Thyroid gland (tissue), 4 donors: ENCODE measurements around the gene PDE8A. TPM values are rescaled to one million over a fixed set of nuclear protein-coding genes. Genes with fewer than 3 reads are reported as not detected.

Experiments
- DNase-seq, 2 donors: peaks; one replicate each; pipeline ENCODE4 v3.0.0-alpha.2; 2019
- H3K27ac ChIP-seq, 3 donors: fragments of 200-600 bp; sonication (generic); 1 replicate in 2 of 3; 2 replicates in 1 of 3; pipeline ENCODE4 v1.5.1; 2016 to 2019; ENCODE audit warnings: mild to moderate bottlenecking in 1 of 3, moderate library complexity in 1 of 3
- H3K27me3 ChIP-seq: fragments of 200-600 bp; sonication (generic); one replicate; pipeline ENCODE4 v1.5.1; 2019
- H3K36me3 ChIP-seq, 2 donors: fragments of 200-600 bp; sonication (generic); one replicate each; pipeline ENCODE4 v1.5.1; 2016 to 2019
- H3K4me1 ChIP-seq, 2 donors: fragments of 200-600 bp; sonication (generic); one replicate each; pipeline ENCODE4 v1.5.1; 2017 to 2019
- H3K4me3 ChIP-seq, 3 donors: fragments of 200-600 bp; sonication (generic); replicated peaks in 1 of 3; 1 replicate in 2 of 3; 2 replicates in 1 of 3; pipeline ENCODE4 v1.5.1; 2016; ENCODE audit warnings: mild to moderate bottlenecking in 1 of 3
- H3K9me3 ChIP-seq: fragments of 200-600 bp; sonication (generic); one replicate; pipeline ENCODE4 v1.5.1; 2017
- POLR2A ChIP-seq, 2 donors: fragments of 450-650 bp; IDR thresholded peaks; one replicate each; pipeline ENCODE4 v1.6.1; 2017; ENCODE audit warnings: antibody characterized with exemption in 2 of 2, mild to moderate bottlenecking in 2 of 2, moderate library complexity in 1 of 2
- WGBS, 2 donors: methylation state at CpG; one replicate each; pipeline ENCODE4 v1.1.5; 2017; 5-methylcytosine and 5-hydroxymethylcytosine counted together
- intact Hi-C: fragments of 100-400 bp; cut with DNase I; formaldehyde crosslinking; loops from one replicate; pipeline ENCODE4 v1.15.1; 2023
- total RNA-seq, 4 donors: library from RNA; depleted of rRNA; stranded (reverse); fragments of >200 nt; gene quantifications; one replicate each; pipeline ENCODE4 v1.2.3, GENCODE V29; 2016
- TF ChIP-seq, protein P1 (sequence below), 6 experiments: fragments of 200-600 bp in 3 of 6; fragments of 450-650 bp in 3 of 6; sonication (generic) in 3 of 6; IDR thresholded peaks; one replicate each; pipeline ENCODE4 v1.5.1; 2016 to 2019; ENCODE audit warnings: antibody characterized with exemption in 6 of 6, mild to moderate bottlenecking in 2 of 6, inconsistent platforms in 1 of 6, moderate library complexity in 1 of 6

PDE8A gene
- total RNA-seq, 4 donors from 2014 or later = 31.6 to 52.1 (median 35.2) TPM

DNA sequence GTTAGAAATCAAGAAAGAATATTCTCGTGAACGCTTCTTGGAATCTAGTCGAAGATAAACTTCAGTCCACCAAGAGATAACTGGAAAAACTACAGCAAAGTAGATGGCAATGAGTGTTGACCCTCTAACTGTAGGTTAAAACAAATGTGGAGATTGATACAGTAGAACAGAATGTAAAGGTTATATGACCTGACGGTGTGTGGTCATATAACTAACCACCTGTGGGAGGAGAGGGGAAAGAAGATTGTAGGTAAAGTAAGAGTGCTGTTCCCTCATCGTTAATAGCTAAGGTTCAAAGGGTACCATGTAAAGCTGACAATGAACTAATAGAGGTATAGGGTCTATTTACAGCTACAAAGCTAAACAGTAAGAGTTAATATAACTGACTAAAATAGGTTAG, 52.6 kb downstream of the PDE8A start:
- intact Hi-C loops = no loop called here
- Histone ChIP-seq H3K27ac (no peak overlapping the region), H3K4me1 (peaks cover 6 to 29% of the 10 kb centered on the region in 2 donors), H3K27me3 (no peaks in the 10 kb centered on the region), H3K4me3 (no peak overlapping the region), H3K36me3 (no peaks in the 10 kb centered on the region), H3K9me3 (no peaks in the 10 kb centered on the region)
- TF ChIP-seq, protein P1, sequence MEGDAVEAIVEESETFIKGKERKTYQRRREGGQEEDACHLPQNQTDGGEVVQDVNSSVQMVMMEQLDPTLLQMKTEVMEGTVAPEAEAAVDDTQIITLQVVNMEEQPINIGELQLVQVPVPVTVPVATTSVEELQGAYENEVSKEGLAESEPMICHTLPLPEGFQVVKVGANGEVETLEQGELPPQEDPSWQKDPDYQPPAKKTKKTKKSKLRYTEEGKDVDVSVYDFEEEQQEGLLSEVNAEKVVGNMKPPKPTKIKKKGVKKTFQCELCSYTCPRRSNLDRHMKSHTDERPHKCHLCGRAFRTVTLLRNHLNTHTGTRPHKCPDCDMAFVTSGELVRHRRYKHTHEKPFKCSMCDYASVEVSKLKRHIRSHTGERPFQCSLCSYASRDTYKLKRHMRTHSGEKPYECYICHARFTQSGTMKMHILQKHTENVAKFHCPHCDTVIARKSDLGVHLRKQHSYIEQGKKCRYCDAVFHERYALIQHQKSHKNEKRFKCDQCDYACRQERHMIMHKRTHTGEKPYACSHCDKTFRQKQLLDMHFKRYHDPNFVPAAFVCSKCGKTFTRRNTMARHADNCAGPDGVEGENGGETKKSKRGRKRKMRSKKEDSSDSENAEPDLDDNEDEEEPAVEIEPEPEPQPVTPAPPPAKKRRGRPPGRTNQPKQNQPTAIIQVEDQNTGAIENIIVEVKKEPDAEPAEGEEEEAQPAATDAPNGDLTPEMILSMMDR (IDR thresholded peaks at IDR 0.05) = no peak
- TF ChIP-seq POLR2A (IDR thresholded peaks at IDR 0.05) = no peak
- DNase-seq = no peak
- WGBS, 2 donors = 94% methylated on average over 5 of the region's 5 CpGs

DNA sequence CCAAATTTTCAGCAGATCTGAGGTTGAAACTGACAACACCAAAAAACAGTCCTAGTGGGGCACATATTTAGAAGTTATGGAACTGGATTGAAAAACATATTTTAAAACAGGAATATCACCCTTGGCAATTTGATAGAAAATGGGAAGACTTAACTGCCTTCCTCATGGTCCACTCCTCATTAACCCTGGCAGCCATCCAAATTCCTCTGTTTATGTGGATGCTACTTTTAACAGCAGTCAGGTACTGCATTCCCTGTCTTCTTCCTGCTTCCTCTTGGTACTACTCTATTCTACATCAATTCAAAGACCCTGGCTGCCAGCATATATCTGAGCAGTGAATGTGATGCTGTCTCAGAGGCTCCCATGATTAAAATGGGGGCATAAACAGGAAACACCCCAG, 54.3 kb downstream of the PDE8A start:
- H3K9me3 ChIP-seq = no peaks in the 10 kb centered on the region
- peaks cover 0 to 17% of the 10 kb centered on the region in 2 donors for H3K4me1 ChIP-seq
- DNase-seq = no peak
- H3K36me3 ChIP-seq = no peaks in the 10 kb centered on the region
- no peak overlapping the region for H3K4me3 ChIP-seq
- H3K27me3 ChIP-seq = no peaks in the 10 kb centered on the region
- intact Hi-C loops = no loop called here
- TF ChIP-seq, protein P1 (IDR thresholded peaks at IDR 0.05) = no peak
- TF ChIP-seq POLR2A (IDR thresholded peaks at IDR 0.05) = no peak
- no peak overlapping the region for H3K27ac ChIP-seq

DNA sequence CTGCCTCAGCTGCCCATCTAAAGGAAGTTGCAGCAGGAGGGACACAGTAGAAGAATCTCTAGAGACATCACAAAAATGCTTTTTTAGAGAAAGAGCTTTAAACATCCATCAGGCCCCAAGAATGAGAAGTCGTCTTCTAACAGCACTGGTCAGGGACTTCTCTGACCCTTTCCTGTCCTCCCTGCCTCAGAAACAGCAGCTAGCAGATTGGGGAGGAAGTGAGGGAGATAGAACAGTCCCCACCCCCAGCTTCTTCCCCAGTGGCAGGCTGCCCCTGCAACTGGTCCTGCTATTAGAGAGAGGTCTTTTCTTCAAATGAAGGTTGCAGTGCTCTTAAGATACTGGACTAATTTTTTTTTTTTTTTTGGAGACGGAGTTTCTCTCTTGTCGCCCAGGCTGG, 55.1 kb downstream of the PDE8A start:
- WGBS, 2 donors = 69 to 73% methylated on average over 3 of the region's 3 CpGs
- Histone ChIP-seq H3K4me3 (no peak overlapping the region), H3K9me3 (no peaks in the 10 kb centered on the region), H3K36me3 (no peaks in the 10 kb centered on the region), H3K4me1 (peaks cover 0 to 17% of the 10 kb centered on the region in 2 donors), H3K27me3 (no peaks in the 10 kb centered on the region), H3K27ac (no peak overlapping the region)
- intact Hi-C loops = no loop called here
- no peak for DNase-seq
- TF ChIP-seq, protein P1 (IDR thresholded peaks at IDR 0.05) = no peak
- TF ChIP-seq POLR2A (IDR thresholded peaks at IDR 0.05) = no peak

DNA sequence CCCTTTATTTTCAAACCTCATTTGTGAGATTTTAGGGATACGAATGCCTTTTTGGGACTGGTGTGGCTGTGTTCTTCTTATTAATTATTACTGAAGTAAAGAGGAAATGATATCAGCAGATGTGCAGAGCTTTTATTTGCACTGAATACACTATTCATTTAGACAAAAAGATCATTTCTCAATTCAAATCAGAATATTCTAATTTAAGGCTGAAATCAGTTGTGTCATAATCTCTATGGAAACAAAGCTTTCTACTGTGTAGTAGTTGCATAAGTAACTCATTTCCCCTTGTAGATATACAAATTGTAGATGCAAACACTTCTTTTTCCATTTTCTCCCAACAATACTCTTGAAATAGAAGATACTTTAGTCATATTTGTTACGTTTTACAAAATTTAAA, 56.0 kb downstream of the PDE8A start:
- Histone ChIP-seq H3K9me3 (no peaks in the 10 kb centered on the region), H3K4me3 (no peak overlapping the region), H3K27ac (no peak overlapping the region), H3K27me3 (no peaks in the 10 kb centered on the region), H3K36me3 (no peaks in the 10 kb centered on the region), H3K4me1 (peaks cover 0 to 10% of the 10 kb centered on the region in 2 donors)
- 93% methylated on average over 2 of the region's 2 CpGs for WGBS, 2 donors
- no peak for TF ChIP-seq POLR2A (IDR thresholded peaks at IDR 0.05)
- TF ChIP-seq, protein P1 (IDR thresholded peaks at IDR 0.05) = no peak
- intact Hi-C loops = no loop called here
- DNase-seq = no peak

DNA sequence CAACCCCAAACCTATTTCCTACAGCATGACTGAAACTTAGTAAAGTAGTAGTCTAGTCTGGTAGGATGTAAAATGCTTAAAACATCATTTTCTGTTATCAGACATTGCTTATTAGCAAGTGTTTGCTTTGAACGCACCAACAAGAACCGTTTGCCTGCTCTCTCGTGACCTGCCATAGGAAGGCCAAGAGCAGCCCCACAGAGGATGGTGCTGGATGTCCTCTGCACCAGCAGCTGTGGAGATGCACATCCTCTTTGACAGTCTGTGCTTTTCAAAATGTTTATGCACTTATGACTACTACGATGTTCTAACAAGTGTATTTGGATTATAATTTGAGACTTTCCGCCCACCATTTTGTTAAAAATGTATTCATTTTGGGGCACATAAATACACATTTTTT, 59.6 kb downstream of the PDE8A start:
- H3K4me3 ChIP-seq = no peak overlapping the region
- intact Hi-C loops = loop anchor here (5.0 kb wide), 1 partner anchor 64 kb away; no protein-coding TSS in a partner anchor

More for the DNA sequence above, 59.6 kb downstream of the PDE8A start:
- peaks cover 0 to 10% of the 10 kb centered on the region in 2 donors for H3K4me1 ChIP-seq
- DNase-seq = no peak
- WGBS, 2 donors = 67 to 75% methylated on average over 5 of the region's 5 CpGs
- H3K36me3 ChIP-seq = no peaks in the 10 kb centered on the region
- no peak for TF ChIP-seq POLR2A (IDR thresholded peaks at IDR 0.05)
- TF ChIP-seq, protein P1 (IDR thresholded peaks at IDR 0.05) = no peak
- H3K27ac ChIP-seq = no peak overlapping the region
- no peaks in the 10 kb centered on the region for H3K27me3 ChIP-seq
- H3K9me3 ChIP-seq = no peaks in the 10 kb centered on the region
